Natural killer cell (primary cell): ENCODE measurements around the gene SSMEM1. TPM values are rescaled to one million over a fixed set of nuclear protein-coding genes. Genes with fewer than 3 reads are reported as not detected.
"Not testable (repeated sequence)": the region's sequence is repeated elsewhere in the genome, so short reads cannot be mapped to it uniquely, and the experiment has no call there.

Source experiments
- ATAC-seq, 3 donors: fragments of 150-1000 bp in 2 of 3; fragments of 200-7000 bp in 1 of 3; cut with Tn5 transposase; 1 replicate in 1 of 3; 2 replicates in 2 of 3; pipeline ENCODE4 v1.10.0; 2021; ENCODE audit warnings: mild to moderate bottlenecking in 2 of 3, moderate library complexity in 2 of 3
- DNase-seq, 2 donors: peaks; one replicate each; pipeline versions ENCODE4 v3.0.0 to v3.0.0-alpha.2; 2013 to 2021; ENCODE audit warnings: mixed read lengths in 1 of 2
- H3K27ac ChIP-seq: one replicate; pipeline ENCODE4 v1.5.1; 2013; ENCODE audit warnings: mild to moderate bottlenecking, low read length
- H3K27me3 ChIP-seq: one replicate; pipeline ENCODE4 v1.6.1; 2013; ENCODE audit warnings: low read length; ENCODE audit not compliant: control insufficient read depth, insufficient read depth
- H3K36me3 ChIP-seq: one replicate; pipeline ENCODE4 v1.6.1; 2013; ENCODE audit warnings: low read length; ENCODE audit not compliant: control insufficient read depth, insufficient read depth
- H3K4me1 ChIP-seq: one replicate; pipeline ENCODE4 v1.6.1; 2013; ENCODE audit warnings: low read length; ENCODE audit not compliant: control insufficient read depth, insufficient read depth
- H3K4me3 ChIP-seq: one replicate; pipeline ENCODE4 v1.5.1; 2013; ENCODE audit warnings: low read length
- H3K9me3 ChIP-seq: one replicate; pipeline ENCODE4 v1.6.1; 2013; ENCODE audit warnings: low read length; ENCODE audit not compliant: control insufficient read depth, insufficient read depth
- H3K27ac Mint-ChIP-seq, 2 donors: one replicate each; pipeline ENCODE4 v1.8.0; 2022; ENCODE audit warnings: mild to moderate bottlenecking in 2 of 2, mixed read lengths in 2 of 2, moderate library complexity in 1 of 2
- H3K27me3 Mint-ChIP-seq, 2 donors: one replicate each; pipeline ENCODE4 v1.8.0; 2022; ENCODE audit warnings: low read depth in 2 of 2, mixed read lengths in 2 of 2
- H3K36me3 Mint-ChIP-seq: one replicate; pipeline ENCODE4 v1.8.0; 2022; ENCODE audit warnings: mixed read lengths
- H3K4me1 Mint-ChIP-seq, 2 donors: one replicate each; pipeline ENCODE4 v1.8.0; 2022; ENCODE audit warnings: mixed read lengths in 2 of 2
- H3K4me3 Mint-ChIP-seq: one replicate; pipeline ENCODE4 v1.8.0; 2022; ENCODE audit warnings: mild to moderate bottlenecking, moderate library complexity, mixed read lengths
- H3K9me3 Mint-ChIP-seq, 2 donors: one replicate each; pipeline ENCODE4 v1.8.0; 2022; ENCODE audit warnings: mixed read lengths in 2 of 2
- WGBS: methylation state at CpG from one replicate; pipeline ENCODE4 v1.1.7; 2013; ENCODE audit warnings: missing lambda C conversion rate; ENCODE audit not compliant: insufficient coverage; 5-methylcytosine and 5-hydroxymethylcytosine counted together
- intact Hi-C: fragments of 100-400 bp; cut with micrococcal nuclease; formaldehyde crosslinking; loops from one replicate; pipeline ENCODE4 v1.14.2; 2022
- total RNA-seq, 4 donors: library from RNA; stranded (reverse); fragments of 120-200 nt in 1 of 4; gene quantifications; one replicate each; pipeline versions ENCODE4 v1.2.3 to v1.2.4, GENCODE V29; 2013 to 2022
- TF ChIP-seq, protein P1 (sequence below): fragments of 200-600 bp; IDR thresholded peaks from one replicate; pipeline ENCODE4 v1.8.0; 2022; ENCODE audit warnings: antibody characterized with exemption

SSMEM1 gene
- total RNA-seq, 3 donors from 2014 or later (not counting 1 experiment from before 2014, with no cell fraction given), result not detected

DNA sequence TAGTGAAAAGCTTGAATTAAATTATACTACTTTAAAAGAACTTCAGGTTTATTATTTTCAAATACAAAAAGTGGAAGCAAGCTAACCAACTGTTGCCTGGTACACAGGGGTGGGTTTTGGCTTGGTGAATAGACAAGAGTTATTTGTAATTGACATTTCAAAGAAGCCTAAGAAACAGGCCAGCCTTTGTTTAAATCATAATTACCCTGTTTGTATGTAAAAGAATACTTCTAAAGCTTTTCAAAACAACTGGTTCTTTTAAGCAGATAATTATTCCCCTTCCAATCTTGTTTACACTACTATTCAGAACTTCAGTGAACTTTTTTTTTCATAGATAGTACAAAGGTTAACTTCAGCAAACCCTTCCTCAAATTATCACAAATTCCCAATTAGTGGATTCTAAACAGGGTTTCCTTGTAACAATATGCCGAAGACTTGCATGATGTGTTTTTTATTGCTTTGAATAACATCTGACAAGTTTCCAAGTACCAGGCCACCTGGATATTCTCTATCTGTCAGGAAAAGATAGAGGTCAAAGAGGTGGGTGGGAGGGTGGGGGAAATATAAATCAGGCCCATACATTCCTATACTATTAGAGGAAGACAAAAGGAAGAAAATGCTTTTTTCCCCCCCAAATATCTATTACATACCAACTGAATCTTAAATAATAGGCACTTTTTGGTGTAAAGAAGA, 20.4 kb downstream of the SSMEM1 start:
- no peak overlapping the region for H3K27ac ChIP-seq
- H3K4me1 ChIP-seq, result no peaks in the 10 kb centered on the region
- ATAC-seq (no peak), DNase-seq (no peak)
- Mint-ChIP-seq H3K27me3 (peaks cover 3 to 12% of the 10 kb centered on the region in 2 donors), H3K4me1 (no peaks in the 10 kb centered on the region), H3K27ac (no peak overlapping the region), H3K9me3 (no peaks in the 10 kb centered on the region), H3K4me3 (no peak overlapping the region), H3K36me3 (no peaks in the 10 kb centered on the region)
- no peaks in the 10 kb centered on the region for H3K27me3 ChIP-seq
- no CpG with 5 or more reads among the region's 1 CpG for WGBS
- no peak overlapping the region for H3K4me3 ChIP-seq
- H3K9me3 ChIP-seq, result no peaks in the 10 kb centered on the region
- intact Hi-C loops, result no loop called here
- TF ChIP-seq, protein P1, sequence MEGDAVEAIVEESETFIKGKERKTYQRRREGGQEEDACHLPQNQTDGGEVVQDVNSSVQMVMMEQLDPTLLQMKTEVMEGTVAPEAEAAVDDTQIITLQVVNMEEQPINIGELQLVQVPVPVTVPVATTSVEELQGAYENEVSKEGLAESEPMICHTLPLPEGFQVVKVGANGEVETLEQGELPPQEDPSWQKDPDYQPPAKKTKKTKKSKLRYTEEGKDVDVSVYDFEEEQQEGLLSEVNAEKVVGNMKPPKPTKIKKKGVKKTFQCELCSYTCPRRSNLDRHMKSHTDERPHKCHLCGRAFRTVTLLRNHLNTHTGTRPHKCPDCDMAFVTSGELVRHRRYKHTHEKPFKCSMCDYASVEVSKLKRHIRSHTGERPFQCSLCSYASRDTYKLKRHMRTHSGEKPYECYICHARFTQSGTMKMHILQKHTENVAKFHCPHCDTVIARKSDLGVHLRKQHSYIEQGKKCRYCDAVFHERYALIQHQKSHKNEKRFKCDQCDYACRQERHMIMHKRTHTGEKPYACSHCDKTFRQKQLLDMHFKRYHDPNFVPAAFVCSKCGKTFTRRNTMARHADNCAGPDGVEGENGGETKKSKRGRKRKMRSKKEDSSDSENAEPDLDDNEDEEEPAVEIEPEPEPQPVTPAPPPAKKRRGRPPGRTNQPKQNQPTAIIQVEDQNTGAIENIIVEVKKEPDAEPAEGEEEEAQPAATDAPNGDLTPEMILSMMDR, result no peak
- no peaks in the 10 kb centered on the region for H3K36me3 ChIP-seq

DNA sequence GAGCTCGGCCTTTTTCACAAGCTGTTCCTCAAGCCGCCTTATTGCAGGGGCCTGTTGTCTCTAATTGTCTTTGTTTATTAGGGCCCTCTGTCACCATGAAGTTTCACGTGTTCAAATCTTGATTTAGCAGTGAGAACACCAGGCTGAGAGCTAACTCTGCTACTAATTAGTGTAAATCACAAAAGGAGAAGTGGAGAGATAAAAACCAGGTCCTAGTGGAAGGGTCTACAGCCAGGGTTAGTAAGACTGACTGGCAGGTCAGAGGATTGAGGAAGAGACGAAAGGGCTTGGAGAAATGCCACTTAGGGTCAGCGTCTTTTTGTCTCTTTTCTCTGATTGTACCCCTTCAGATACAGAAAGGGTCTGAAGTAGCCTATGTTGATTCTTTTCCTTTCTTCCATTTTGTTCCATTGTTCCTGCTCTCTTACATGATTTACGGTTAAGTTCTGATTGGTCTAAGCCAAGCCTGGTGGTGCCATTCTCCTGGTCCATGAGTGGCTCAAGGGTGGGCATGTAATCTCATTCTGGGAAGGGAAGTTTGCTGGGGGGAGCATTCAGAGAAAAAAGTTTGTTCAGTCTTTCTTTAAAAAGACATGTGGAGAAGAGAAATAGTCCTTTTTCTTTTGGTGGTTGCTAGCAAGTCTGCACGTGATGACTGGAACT, 21.3 kb downstream of the SSMEM1 start:
- TF ChIP-seq, protein P1, result no peak
- Mint-ChIP-seq H3K4me1 (no peaks in the 10 kb centered on the region), H3K27me3 (peaks cover 3 to 12% of the 10 kb centered on the region in 2 donors), H3K4me3 (no peak overlapping the region), H3K9me3 (no peaks in the 10 kb centered on the region), H3K36me3 (no peaks in the 10 kb centered on the region), H3K27ac (no peak overlapping the region)
- Histone ChIP-seq H3K36me3 (no peaks in the 10 kb centered on the region), H3K9me3 (no peaks in the 10 kb centered on the region), H3K4me1 (no peaks in the 10 kb centered on the region), H3K27me3 (no peaks in the 10 kb centered on the region), H3K4me3 (no peak overlapping the region), H3K27ac (no peak overlapping the region)
- ATAC-seq (no peak), DNase-seq (no peak)
- 81% methylated on average over 7 of the region's 7 CpGs for WGBS
- intact Hi-C loops, result no loop called here

DNA sequence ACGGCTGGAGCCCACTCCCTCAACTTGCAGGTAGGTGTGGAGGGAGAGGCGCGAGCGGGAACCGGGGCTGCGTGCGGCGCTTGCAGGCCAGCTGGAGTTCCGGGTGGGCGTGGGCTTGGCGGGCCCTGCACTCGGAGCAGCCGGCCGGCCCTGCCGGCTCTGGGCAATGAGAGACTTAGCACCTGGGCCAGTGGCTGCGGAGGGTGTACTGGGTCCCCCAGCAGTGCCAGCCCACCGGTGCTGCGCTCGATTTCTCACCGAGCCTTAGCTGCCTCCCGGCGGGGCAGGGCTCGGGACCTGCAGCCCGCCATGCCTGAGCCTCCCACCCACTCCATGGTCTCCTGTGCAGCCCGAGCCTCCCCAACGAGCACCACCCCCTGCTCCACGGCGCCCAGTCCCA, 22.3 kb downstream of the SSMEM1 start:
- H3K9me3 Mint-ChIP-seq, intact Hi-C loops, H3K27ac Mint-ChIP-seq, H3K27me3 ChIP-seq, H3K4me3 Mint-ChIP-seq, DNase-seq, H3K9me3 ChIP-seq, H3K4me1 ChIP-seq, ATAC-seq, H3K4me3 ChIP-seq, H3K36me3 Mint-ChIP-seq, H3K27ac ChIP-seq, H3K4me1 Mint-ChIP-seq, H3K36me3 ChIP-seq: not testable (repeated sequence)
- WGBS, result 95% methylated on average over 28 of the region's 28 CpGs
- H3K27me3 Mint-ChIP-seq, result peaks cover 6 to 12% of the 10 kb centered on the region in 2 donors

DNA sequence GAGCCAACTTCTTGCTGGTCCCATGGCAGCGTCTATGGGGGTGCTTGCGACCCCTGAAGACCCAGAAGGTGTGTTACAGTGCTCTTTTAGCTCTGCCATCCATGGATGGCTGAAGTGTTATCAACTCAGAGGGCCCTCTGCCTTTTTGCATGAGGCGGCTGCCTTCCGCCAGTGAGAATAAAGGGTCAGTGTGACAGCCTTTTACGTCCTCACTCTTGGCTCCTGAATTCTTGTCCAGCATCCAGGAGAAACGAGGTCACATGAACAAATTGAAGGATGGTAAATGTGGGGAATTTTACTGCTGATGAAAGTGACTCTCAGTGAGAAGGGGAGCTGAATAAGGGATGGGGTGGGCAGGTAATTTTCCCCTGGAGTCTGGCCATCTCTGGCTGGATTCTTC, 24.1 kb downstream of the SSMEM1 start:
- H3K27me3 Mint-ChIP-seq, result peaks cover 5 to 12% of the 10 kb centered on the region in 2 donors
- no peaks in the 10 kb centered on the region for H3K4me1 Mint-ChIP-seq
- WGBS, result 80% methylated on average over 6 of the region's 6 CpGs
- no peaks in the 10 kb centered on the region for H3K9me3 Mint-ChIP-seq
- Histone ChIP-seq H3K4me1 (no peaks in the 10 kb centered on the region), H3K4me3 (no peak overlapping the region), H3K27ac (no peak overlapping the region), H3K9me3 (no peaks in the 10 kb centered on the region), H3K36me3 (no peaks in the 10 kb centered on the region), H3K27me3 (no peaks in the 10 kb centered on the region)
- no peak for ATAC-seq
- DNase-seq, result no peak
- TF ChIP-seq, protein P1, result no peak
- H3K36me3 Mint-ChIP-seq, result no peaks in the 10 kb centered on the region
- intact Hi-C loops, result no loop called here
- H3K27ac Mint-ChIP-seq, result no peak overlapping the region
- no peak overlapping the region for H3K4me3 Mint-ChIP-seq
